Measurements from ENCODE around the gene CPA4.

DNA sequence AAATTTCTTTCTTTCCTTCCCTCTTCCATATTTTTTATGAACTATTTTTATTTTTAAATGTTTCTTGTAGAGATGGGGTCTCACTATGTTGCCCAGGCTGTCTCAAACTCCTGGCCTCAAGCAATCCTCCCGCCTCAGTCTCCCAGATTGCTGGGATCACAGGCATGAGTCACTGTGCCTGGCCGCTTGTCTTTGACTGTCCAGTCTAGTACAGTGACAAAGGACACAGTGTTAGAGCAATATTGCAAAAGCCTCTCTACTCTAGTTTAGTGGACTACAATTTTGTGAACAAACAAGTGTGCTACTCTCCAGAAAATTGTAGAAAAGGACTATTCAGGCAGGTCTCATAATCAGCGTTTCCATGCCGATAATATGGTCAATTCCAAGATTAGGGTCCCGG lies 11.0 kb downstream of the CPA4 start:
- TF ChIP-seq, protein P1, sequence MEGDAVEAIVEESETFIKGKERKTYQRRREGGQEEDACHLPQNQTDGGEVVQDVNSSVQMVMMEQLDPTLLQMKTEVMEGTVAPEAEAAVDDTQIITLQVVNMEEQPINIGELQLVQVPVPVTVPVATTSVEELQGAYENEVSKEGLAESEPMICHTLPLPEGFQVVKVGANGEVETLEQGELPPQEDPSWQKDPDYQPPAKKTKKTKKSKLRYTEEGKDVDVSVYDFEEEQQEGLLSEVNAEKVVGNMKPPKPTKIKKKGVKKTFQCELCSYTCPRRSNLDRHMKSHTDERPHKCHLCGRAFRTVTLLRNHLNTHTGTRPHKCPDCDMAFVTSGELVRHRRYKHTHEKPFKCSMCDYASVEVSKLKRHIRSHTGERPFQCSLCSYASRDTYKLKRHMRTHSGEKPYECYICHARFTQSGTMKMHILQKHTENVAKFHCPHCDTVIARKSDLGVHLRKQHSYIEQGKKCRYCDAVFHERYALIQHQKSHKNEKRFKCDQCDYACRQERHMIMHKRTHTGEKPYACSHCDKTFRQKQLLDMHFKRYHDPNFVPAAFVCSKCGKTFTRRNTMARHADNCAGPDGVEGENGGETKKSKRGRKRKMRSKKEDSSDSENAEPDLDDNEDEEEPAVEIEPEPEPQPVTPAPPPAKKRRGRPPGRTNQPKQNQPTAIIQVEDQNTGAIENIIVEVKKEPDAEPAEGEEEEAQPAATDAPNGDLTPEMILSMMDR (IDR thresholded peaks at IDR 0.05; ENCODE audit: poor library complexity): no peak
- no peak for TF ChIP-seq EZH2 (IDR thresholded peaks at IDR 0.05; ENCODE audit: borderline replicate concordance)

Data from hepatocyte (in vitro differentiated cells).